Measurements from ENCODE around the gene MTF2.

DNA sequence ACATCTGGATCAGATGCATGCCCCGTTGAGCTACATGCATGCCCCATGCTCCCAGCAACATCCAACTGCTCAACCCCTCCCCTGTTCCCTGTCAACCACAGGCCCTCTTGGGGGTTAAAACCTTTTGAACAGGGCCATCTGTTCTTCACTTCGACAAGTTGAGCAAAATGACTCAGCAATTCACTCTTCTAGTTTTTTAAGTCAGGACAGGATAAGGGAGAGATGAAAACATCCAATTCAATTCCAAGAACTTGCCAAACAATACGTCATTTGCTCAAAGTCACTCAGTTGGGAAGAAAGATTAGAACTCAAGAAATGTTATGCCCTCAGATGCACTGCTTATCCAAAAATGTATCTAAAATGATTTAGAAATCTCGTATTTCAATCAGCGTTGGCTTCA lies 46.1 kb upstream of the MTF2 start:
- TF ChIP-seq BHLHE40 (IDR thresholded peaks at IDR 0.05; ENCODE audit: low read length) (no peak), IRF2 (CRISPR knock-in tag; IDR thresholded peaks at IDR 0.05) (no peak), CBX2 (IDR thresholded peaks at IDR 0.05; ENCODE audit: insufficient read depth, low read length, poor library complexity, severe bottlenecking) (no peak), POLR2A (conservative IDR thresholded peaks at IDR 0.05) (no peak), NELFE (IDR thresholded peaks at IDR 0.05; ENCODE audit: insufficient read depth, insufficient read length) (no peak), IRF1 (CRISPR knock-in tag; IDR thresholded peaks at IDR 0.05; ENCODE audit: borderline replicate concordance) (no peak), EZH2 (IDR thresholded peaks at IDR 0.05; ENCODE audit: borderline replicate concordance, low read depth, low read length) (no peak), CTCF (IDR thresholded peaks at IDR 0.05 in 2 of 3, conservative IDR thresholded peaks at IDR 0.05 in 1 of 3; ENCODE audit: insufficient read depth in 2 of 3, low read depth in 1 of 3, low read length in 3 of 3) (no peak)

All from K562 (cell line).